HEK293T (cell line): ENCODE measurements around the gene SH3RF2.

Experiments
- BHLHE40 ChIP-seq: fragments of 450-650 bp; IDR thresholded peaks from 2 replicates; pipeline ENCODE4 v1.6.1; 2016; ENCODE audit warnings: mild to moderate bottlenecking, moderate library complexity, borderline replicate concordance
- FOXK2 ChIP-seq: fragments of 450-650 bp; IDR thresholded peaks from 2 replicates; pipeline ENCODE4 v1.6.1; 2016; ENCODE audit warnings: mild to moderate bottlenecking
- FOXM1 ChIP-seq: fragments of 450-650 bp; IDR thresholded peaks from 2 replicates; pipeline ENCODE4 v1.6.1; 2017; ENCODE audit warnings: mild to moderate bottlenecking, borderline replicate concordance
- HDGF ChIP-seq: fragments of 450-650 bp; IDR thresholded peaks from 2 replicates; pipeline ENCODE4 v1.6.1; 2017; ENCODE audit warnings: antibody characterized with exemption, borderline replicate concordance
- L3MBTL2 ChIP-seq: fragments of 450-650 bp; conservative IDR thresholded peaks from 2 replicates; pipeline ENCODE4 v1.6.1; 2016; ENCODE audit warnings: mild to moderate bottlenecking
- LEF1 ChIP-seq: fragments of 450-650 bp; IDR thresholded peaks from 2 replicates; pipeline ENCODE4 v1.6.1; 2017; ENCODE audit warnings: mild to moderate bottlenecking, borderline replicate concordance
- NFRKB ChIP-seq: fragments of 450-650 bp; IDR thresholded peaks from 2 replicates; pipeline ENCODE4 v1.6.1; 2016; ENCODE audit warnings: mild to moderate bottlenecking, moderate library complexity
- PKNOX1 ChIP-seq: fragments of 450-650 bp; IDR thresholded peaks from 2 replicates; pipeline ENCODE4 v1.6.1; 2016
- SP1 ChIP-seq: fragments of 450-650 bp; IDR thresholded peaks from 2 replicates; pipeline ENCODE4 v1.6.1; 2017
- SUZ12 ChIP-seq: fragments of 450-650 bp; IDR thresholded peaks from 2 replicates; pipeline ENCODE4 v1.6.1; 2016; ENCODE audit warnings: mild to moderate bottlenecking
- TARDBP ChIP-seq: fragments of 450-650 bp; IDR thresholded peaks from 2 replicates; pipeline ENCODE4 v1.6.1; 2016
- ZNF384 ChIP-seq: fragments of 450-650 bp; IDR thresholded peaks from 2 replicates; pipeline ENCODE4 v1.6.1; 2016

GRCh38 chr5:146059460-146060220, 123.3 kb downstream of the SH3RF2 start:
- no peak for TF ChIP-seq NFRKB
- TF ChIP-seq PKNOX1: no peak
- TF ChIP-seq SP1: no peak
- no peak for TF ChIP-seq FOXK2
- TF ChIP-seq L3MBTL2: no peak
- TF ChIP-seq HDGF: no peak
- TF ChIP-seq TARDBP: no peak
- TF ChIP-seq FOXM1: no peak
- no peak for TF ChIP-seq BHLHE40
- no peak for TF ChIP-seq SUZ12
- no peak for TF ChIP-seq ZNF384
- TF ChIP-seq LEF1: no peak
